HL-60/S4 treated with retinoic acid at 250 ng/mL for 4 days and 3 days (cell line): ENCODE results near the gene LIN54.

Experiments used
- in situ Hi-C: fragments of 300-500 bp; cut with MboI; formaldehyde crosslinking; loops from 2 replicates; pipeline ENCODE4 v1.7.0; 2022; ENCODE audit warnings: low sequenced_read_pairs

LIN54 gene

DNA sequence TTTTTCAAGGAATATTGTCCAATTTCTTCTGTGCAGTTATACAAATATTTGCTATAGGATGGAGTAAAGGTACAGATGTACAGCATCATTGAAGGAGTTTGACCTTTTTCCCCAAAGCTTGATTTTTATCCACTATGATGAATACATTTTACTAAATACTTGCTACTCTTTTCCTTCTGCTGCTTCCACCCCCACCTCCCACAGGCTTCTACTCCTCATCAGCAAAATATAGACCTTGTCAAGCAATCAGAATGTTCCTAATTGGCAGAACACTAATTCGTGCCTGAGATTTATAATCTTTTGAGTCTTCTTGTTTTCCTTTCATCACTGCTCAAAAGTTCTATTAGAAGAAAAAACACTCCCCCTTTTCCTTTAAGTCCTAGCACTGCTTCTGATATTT lies 113.9 kb downstream of the LIN54 start:
- in situ Hi-C loops: no loop called here

GRCh38 chr4:82893942-82894341 lies 116.7 kb downstream of the LIN54 start:
- in situ Hi-C loops: no loop called here

DNA sequence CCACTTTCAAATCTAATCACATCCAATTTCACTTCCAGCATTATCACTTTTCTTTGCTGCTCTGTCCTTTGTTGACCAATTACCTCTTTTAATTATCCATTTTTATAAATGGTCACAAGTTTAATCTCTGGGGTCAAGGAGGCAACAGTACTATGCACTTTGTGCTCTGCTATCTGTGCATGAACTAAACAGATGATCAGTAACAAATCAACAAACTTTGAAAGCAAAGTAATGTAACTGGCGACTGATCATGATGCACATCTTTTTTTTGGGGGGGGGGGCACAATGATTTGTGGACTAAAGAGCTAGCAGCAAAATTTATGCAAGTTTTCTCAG lies 118.2 kb downstream of the LIN54 start:
- in situ Hi-C loops: no loop called here

DNA sequence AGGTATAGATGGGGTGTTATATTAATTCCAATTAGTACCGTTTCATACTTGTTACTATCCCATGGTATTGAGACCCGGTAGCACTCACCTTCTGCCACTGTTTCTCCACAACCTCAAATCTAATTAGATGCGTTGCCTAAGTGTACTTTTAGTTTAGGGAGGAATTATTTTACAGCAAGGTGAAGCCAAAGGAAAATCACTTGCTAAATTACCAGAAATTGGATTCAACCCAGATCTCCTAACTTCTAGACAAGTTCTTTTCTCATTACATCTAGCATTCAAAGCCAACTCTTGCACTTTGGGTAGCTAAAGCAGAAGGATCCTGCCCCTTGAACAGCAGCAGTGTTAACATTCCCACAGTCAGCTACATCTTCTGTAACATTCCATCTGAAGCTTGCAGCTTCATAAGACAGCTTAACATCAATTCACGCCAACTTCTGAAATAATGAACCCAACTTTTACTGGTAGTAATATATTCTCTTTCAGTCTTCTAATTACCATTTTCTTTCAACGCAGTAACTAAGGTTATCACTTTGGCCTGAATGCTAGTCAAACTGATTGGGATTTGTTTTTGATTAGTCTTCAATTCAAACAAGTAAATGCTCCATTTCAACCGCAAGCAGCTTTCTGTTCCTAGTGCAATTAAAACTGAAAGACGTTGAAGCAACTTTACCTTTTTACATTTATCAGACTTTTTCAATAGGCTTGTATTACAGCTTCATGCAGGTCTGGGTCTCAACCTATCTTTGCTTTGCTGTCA lies 118.7 kb downstream of the LIN54 start:
- in situ Hi-C loops: no loop called here

GRCh38 chr4:82890901-82891706 lies 119.5 kb downstream of the LIN54 start, which contains the start of gene SEC31A:
TSS of gene SEC31A (minus strand) at chr4:82891153. CDS start at chr4:82881936, 9,217 bp downstream.
- in situ Hi-C loops: no loop called here

GRCh38 chr4:82890528-82890900 lies 120.1 kb downstream of the LIN54 start:
- in situ Hi-C loops: no loop called here

GRCh38 chr4:82889287-82889686 lies 121.3 kb downstream of the LIN54 start:
- in situ Hi-C loops: no loop called here

DNA sequence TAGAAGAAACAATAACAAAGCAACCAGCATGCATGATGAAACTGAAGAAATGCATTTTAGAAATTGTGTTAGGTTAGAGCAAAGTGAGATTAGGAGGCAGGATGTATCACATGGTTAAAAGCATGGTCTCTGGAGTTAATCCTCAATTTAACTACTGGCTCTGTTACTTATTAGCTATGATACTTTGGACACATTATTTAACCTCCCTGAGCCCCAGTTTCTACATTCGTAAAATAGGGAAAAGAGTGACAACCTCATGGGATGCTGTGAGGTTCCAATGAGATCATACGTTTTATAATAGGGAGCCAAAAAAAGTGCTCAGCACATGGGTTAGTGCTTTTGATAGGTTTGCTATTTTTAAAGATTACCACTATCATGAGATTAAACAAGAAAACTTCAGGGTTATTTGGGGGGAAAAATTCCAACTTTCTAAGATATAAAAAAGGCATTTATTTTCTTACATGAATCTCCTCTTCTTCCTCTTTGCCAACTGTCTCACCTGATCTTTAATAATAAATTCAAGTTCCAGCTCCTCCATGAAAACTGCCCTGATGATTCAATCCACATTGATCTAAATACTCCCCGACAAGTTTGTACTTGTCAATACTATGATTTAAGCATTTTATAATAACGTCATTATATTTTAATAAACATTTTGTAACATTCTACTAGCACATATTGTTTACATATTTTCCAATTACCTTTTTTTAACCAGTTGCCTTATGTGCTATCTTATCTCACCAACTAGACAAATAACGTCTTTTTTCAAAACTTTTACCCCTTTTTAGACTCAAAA lies 124.3 kb downstream of the LIN54 start:
- in situ Hi-C loops: no loop called here

DNA sequence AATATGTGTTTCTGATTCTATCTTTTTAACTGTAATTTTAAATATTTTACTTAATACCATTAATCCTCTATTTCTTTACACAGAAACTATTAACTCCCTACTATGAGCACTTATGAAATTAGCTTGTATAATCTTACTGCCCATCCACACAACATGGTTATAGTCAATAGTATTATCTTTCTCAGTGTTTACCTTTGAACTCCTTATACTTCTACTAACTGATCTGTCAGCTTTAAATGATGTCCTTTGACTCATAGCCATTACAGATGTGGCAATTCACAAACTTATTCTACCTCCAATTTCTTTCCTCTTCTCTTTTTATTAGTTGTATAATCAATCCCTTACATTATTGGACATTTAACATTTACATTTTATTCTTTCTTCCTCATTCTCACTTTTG lies 125.2 kb downstream of the LIN54 start:
- in situ Hi-C loops: no loop called here
